ENCODE measurements around the gene KRTAP17-1. TPM values are rescaled to one million over a fixed set of nuclear protein-coding genes. Genes with fewer than 3 reads are reported as not detected.

KRTAP17-1 gene
- polyA plus RNA-seq, 1 of the 3 experiments (the other 2 are of a cell fraction), result not detected

DNA sequence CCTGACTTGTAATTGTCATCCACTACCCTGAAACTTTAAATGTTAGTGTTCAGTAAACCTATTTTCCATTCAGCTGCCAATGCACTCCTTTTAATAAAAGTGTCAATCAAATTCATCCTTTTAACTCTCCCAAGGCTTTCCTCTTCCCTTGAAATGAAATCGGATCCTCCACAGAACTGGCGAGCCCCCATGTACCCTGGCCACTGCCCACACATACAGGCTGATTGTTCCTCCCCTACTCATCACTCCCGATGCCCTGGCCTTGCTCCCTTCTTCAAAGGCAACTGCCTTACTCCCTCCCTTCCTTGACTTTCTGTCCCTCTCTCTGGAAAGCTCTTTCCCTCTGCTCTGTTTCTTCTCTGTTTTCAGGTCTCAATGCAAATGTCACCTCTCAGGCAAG lies 27.5 kb upstream of the KRTAP17-1 start:
- Histone ChIP-seq H3K27ac (ENCODE audit: low read depth in 2 of 2, low read length in 1 of 2) (no peak overlapping the region), H4K20me1 (ENCODE audit: insufficient read depth) (no peaks in the 10 kb centered on the region), H3K79me2 (ENCODE audit: insufficient read depth) (no peaks in the 10 kb centered on the region), H3K4me2 (no peak overlapping the region), H3K9me2 (no peaks in the 10 kb centered on the region), H3K4me3 (ENCODE audit: low read depth in 2 of 2, low read length in 1 of 2) (no peak overlapping the region), H3K27me3 (ENCODE audit: insufficient read depth) (no peaks in the 10 kb centered on the region), H3K9me3 (peaks cover 6% of the 10 kb centered on the region; the same call in 1 of the 2 replicates), H3K4me1 (ENCODE audit: control insufficient read depth in 1 of 2, insufficient read depth in 2 of 2, low read depth in 1 of 2, low read length in 1 of 2) (no peaks in the 10 kb centered on the region), H3K9ac (no peak overlapping the region), H3K36me3 (replicated peaks in 1 of 2; ENCODE audit: control insufficient read depth in 1 of 2, insufficient read depth in 2 of 2, low read length in 1 of 2) (no peaks in the 10 kb centered on the region), H3F3A (replicated peaks; ENCODE audit: insufficient read depth) (no peaks in the 10 kb centered on the region), H2AFZ (ENCODE audit: low read depth) (no peak overlapping the region)
- WGBS (ENCODE audit: low lambda C conversion rate), result 3% methylated on average over 3 of the region's 3 CpGs
- ChIA-PET POLR2A (no interaction called here), CTCF (interaction anchor here (1.7 kb wide), 1 partner anchor 13 kb away, joined by 4 read pairs; no protein-coding TSS in a partner anchor)
- DNase-seq, result no peak
- TF ChIP-seq POLR2AphosphoS5 (IDR thresholded peaks at IDR 0.05; ENCODE audit: low read depth, low read length) (no peak), RXRA (IDR thresholded peaks at IDR 0.05; ENCODE audit: borderline replicate concordance, low read depth) (no peak), GATA2 (CRISPR knock-in tag; IDR thresholded peaks at IDR 0.05) (no peak), FOXJ3 (CRISPR knock-in tag; IDR thresholded peaks at IDR 0.05) (no peak), EP300 (IDR thresholded peaks at IDR 0.05; ENCODE audit: borderline replicate concordance in 1 of 2, low read depth in 1 of 2, low read length in 1 of 2) (no peak), NRF1 (IDR thresholded peaks at IDR 0.05; ENCODE audit: low read depth, low read length) (no peak), MEF2A (IDR thresholded peaks at IDR 0.05; ENCODE audit: borderline replicate concordance, low read depth) (no peak), JUND (IDR thresholded peaks at IDR 0.05) (no peak)
- TF ChIP-seq, protein P1, sequence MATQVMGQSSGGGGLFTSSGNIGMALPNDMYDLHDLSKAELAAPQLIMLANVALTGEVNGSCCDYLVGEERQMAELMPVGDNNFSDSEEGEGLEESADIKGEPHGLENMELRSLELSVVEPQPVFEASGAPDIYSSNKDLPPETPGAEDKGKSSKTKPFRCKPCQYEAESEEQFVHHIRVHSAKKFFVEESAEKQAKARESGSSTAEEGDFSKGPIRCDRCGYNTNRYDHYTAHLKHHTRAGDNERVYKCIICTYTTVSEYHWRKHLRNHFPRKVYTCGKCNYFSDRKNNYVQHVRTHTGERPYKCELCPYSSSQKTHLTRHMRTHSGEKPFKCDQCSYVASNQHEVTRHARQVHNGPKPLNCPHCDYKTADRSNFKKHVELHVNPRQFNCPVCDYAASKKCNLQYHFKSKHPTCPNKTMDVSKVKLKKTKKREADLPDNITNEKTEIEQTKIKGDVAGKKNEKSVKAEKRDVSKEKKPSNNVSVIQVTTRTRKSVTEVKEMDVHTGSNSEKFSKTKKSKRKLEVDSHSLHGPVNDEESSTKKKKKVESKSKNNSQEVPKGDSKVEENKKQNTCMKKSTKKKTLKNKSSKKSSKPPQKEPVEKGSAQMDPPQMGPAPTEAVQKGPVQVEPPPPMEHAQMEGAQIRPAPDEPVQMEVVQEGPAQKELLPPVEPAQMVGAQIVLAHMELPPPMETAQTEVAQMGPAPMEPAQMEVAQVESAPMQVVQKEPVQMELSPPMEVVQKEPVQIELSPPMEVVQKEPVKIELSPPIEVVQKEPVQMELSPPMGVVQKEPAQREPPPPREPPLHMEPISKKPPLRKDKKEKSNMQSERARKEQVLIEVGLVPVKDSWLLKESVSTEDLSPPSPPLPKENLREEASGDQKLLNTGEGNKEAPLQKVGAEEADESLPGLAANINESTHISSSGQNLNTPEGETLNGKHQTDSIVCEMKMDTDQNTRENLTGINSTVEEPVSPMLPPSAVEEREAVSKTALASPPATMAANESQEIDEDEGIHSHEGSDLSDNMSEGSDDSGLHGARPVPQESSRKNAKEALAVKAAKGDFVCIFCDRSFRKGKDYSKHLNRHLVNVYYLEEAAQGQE (IDR thresholded peaks at IDR 0.05; ENCODE audit: low read depth, low read length), result no peak

DNA sequence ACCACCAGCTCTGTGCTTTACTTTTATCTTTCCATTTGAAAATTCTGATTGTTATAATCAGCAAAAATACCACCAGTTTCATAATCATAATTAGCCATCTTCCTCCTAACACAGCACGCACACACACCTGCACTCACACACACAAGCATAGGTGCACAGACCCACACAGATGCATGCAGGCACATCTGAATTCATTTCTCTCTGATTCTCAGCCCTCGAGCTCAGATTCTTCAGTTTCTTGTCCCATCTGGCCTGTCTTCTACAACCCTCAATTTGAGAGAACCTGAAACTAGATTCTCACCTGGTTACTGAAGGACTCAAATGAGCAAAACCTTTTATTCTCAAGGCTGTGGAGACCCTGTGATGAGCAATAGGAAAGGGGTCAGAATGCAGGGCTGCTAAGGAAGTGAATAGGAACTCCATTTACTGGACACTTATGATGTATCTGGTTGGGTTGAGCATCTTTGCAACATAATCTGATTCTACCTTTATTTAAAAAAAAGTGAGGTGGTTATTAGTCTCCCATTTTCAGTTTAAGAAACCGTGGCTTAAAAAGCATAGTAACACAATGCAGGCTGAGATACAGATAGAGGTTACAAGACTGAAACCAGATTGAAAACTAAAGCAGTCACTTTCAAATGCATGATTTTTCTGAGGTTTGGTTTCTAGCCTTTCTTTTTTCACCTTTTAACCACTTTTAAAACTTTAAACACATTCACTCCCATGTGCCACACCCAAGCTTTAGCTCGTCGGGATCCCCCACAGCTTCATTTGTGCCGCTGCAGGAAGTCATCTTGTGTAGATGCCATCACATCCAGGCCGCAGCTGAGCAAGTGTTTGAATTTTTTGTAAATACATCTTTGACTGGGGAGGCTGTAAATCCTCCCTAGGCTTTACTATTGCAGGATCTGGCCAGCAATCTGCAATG lies 25.7 kb upstream of the KRTAP17-1 start:
- Histone ChIP-seq H3K9ac (no peak overlapping the region), H3F3A (replicated peaks; ENCODE audit: insufficient read depth) (no peaks in the 10 kb centered on the region), H4K20me1 (ENCODE audit: insufficient read depth) (no peaks in the 10 kb centered on the region), H3K4me1 (ENCODE audit: control insufficient read depth in 1 of 2, insufficient read depth in 2 of 2, low read depth in 1 of 2, low read length in 1 of 2) (no peaks in the 10 kb centered on the region), H3K79me2 (ENCODE audit: insufficient read depth) (no peaks in the 10 kb centered on the region), H3K9me3 (peaks cover 6% of the 10 kb centered on the region; the same call in 1 of the 2 replicates), H3K4me3 (ENCODE audit: low read depth in 2 of 2, low read length in 1 of 2) (no peak overlapping the region), H3K9me2 (no peaks in the 10 kb centered on the region), H2AFZ (ENCODE audit: low read depth) (no peak overlapping the region), H3K4me2 (no peak overlapping the region), H3K27ac (ENCODE audit: low read depth in 2 of 2, low read length in 1 of 2) (no peak overlapping the region), H3K27me3 (ENCODE audit: insufficient read depth) (no peaks in the 10 kb centered on the region), H3K36me3 (replicated peaks in 1 of 2; ENCODE audit: control insufficient read depth in 1 of 2, insufficient read depth in 2 of 2, low read length in 1 of 2) (no peaks in the 10 kb centered on the region)
- DNase-seq, result no peak
- WGBS (ENCODE audit: low lambda C conversion rate), result 19% methylated on average over 7 of the region's 7 CpGs
- ChIA-PET CTCF (interaction anchor here (1.7 kb wide), 2 partner anchors 19 to 208 kb away, joined by 5 to 10 read pairs; no protein-coding TSS in a partner anchor), POLR2A (no interaction called here)
- TF ChIP-seq TEAD4 (IDR thresholded peaks at IDR 0.05; ENCODE audit: borderline replicate concordance, insufficient read depth) (no peak), TCF12 (IDR thresholded peaks at IDR 0.05) (no peak), MXI1 (IDR thresholded peaks at IDR 0.05; ENCODE audit: low read depth, low read length) (no peak), GABPA (IDR thresholded peaks at IDR 0.05; ENCODE audit: low read depth) (no peak)
- TF ChIP-seq, protein P2, sequence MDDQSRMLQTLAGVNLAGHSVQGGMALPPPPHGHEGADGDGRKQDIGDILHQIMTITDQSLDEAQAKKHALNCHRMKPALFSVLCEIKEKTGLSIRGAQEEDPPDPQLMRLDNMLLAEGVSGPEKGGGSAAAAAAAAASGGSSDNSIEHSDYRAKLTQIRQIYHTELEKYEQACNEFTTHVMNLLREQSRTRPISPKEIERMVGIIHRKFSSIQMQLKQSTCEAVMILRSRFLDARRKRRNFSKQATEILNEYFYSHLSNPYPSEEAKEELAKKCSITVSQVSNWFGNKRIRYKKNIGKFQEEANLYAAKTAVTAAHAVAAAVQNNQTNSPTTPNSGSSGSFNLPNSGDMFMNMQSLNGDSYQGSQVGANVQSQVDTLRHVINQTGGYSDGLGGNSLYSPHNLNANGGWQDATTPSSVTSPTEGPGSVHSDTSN (IDR thresholded peaks at IDR 0.05), result no peak
- TF ChIP-seq, protein P3, sequence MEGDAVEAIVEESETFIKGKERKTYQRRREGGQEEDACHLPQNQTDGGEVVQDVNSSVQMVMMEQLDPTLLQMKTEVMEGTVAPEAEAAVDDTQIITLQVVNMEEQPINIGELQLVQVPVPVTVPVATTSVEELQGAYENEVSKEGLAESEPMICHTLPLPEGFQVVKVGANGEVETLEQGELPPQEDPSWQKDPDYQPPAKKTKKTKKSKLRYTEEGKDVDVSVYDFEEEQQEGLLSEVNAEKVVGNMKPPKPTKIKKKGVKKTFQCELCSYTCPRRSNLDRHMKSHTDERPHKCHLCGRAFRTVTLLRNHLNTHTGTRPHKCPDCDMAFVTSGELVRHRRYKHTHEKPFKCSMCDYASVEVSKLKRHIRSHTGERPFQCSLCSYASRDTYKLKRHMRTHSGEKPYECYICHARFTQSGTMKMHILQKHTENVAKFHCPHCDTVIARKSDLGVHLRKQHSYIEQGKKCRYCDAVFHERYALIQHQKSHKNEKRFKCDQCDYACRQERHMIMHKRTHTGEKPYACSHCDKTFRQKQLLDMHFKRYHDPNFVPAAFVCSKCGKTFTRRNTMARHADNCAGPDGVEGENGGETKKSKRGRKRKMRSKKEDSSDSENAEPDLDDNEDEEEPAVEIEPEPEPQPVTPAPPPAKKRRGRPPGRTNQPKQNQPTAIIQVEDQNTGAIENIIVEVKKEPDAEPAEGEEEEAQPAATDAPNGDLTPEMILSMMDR (IDR thresholded peaks at IDR 0.05), result no peak
- TF ChIP-seq, protein P4, sequence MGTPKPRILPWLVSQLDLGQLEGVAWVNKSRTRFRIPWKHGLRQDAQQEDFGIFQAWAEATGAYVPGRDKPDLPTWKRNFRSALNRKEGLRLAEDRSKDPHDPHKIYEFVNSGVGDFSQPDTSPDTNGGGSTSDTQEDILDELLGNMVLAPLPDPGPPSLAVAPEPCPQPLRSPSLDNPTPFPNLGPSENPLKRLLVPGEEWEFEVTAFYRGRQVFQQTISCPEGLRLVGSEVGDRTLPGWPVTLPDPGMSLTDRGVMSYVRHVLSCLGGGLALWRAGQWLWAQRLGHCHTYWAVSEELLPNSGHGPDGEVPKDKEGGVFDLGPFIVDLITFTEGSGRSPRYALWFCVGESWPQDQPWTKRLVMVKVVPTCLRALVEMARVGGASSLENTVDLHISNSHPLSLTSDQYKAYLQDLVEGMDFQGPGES (IDR thresholded peaks at IDR 0.05; ENCODE audit: low read depth, low read length), result no peak

All from SK-N-SH (cell line).